Stimulated activated CD8-positive, alpha-beta memory T cell treated with anti-CD3 and anti-CD28 coated beads, Interleukin-15, amount 100 ng/mL, for 1 hour (primary cell): ENCODE data around the gene OR5AN1.
"Not testable (repeated sequence)": the region's sequence is repeated elsewhere in the genome, so short reads cannot be mapped to it uniquely, and the experiment has no call there.

ENCODE experiments used
- DNase-seq: peaks from one replicate; pipeline ENCODE4 v3.0.0-alpha.2; 2020; ENCODE audit warnings: low read depth

OR5AN1 gene, protein sequence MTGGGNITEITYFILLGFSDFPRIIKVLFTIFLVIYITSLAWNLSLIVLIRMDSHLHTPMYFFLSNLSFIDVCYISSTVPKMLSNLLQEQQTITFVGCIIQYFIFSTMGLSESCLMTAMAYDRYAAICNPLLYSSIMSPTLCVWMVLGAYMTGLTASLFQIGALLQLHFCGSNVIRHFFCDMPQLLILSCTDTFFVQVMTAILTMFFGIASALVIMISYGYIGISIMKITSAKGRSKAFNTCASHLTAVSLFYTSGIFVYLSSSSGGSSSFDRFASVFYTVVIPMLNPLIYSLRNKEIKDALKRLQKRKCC

DNA sequence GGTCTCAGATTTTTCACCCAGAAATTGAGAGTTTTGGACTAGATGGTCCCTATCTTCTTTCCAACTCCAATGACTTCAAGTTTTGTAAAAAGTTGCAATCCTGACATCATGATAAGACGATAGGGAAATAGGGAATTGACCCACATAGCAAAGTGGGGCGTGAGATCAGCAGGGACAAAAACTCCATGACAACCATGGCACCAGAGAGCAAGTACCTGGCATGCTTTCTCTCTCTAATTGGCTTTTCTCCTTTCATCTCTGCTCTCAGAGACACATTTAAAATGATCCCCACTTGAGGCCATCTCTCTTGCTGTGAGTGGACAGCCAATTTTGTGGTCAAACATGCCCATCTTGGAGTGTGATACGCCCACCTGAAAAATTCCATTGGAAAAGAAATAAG lies at the start of gene OR5AN1:
Gene OR5AN1 (plus strand): TSS at position 301 of the 400 bp plus-strand sequence. CDS start 5,564 bp downstream, outside the sequence.
- no peak for DNase-seq

DNA sequence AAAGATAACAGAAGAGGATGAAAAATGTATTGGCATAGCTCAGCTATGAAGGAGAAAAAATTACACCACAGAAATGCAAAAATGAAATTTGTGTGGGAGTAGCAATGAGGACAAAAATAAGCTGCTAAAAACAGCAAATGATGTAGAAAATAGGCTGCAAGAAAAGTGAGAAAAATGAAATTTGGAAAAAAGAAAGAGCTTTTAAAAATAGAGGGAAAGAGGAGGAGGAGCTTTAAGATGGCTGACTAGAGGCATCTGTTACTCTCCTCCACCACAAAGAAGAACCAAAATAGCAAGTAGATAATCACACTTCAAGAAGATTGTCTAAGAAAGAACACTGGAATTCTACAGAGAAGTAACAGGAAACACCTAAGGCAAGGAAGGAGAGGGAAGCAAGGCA lies 23.7 kb upstream of the OR5AN1 start:
- DNase-seq: no peak

DNA sequence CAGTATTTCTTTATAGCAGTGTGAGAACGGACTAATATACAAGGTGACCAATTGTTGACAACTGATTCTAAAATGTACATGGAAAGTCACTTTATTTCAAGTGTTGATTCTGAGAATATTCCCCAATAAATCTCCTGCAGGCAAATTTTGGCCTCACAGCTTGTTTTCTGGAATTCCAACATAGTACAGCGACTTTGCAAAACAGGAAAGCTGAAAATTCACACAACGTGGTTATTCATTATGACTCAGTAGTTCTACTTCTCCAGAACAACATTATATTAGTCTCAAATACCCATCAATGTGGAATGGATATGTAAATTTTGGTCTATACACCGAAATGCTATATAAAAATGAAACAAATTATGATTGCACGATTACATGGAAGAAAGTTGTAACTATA lies 22.5 kb upstream of the OR5AN1 start:
- DNase-seq: no peak

DNA sequence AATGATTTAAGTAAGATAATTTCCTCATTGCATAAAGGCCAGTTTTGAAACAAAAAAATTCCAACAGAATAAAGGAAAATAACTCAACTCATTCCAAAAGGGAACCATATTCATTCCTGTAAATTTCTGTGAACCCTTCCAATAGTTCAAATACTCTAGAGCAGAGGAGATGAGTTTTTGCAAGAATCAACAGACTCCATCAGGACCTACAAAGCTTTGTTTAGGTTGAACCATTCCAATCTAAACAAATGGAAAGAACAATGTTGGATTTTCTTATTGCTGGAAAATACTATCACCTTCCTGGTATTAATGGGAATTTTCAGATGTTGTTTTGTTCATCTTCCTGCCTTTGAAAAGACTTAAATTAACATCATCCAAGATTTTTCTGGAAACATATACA lies 21.8 kb upstream of the OR5AN1 start:
- no peak for DNase-seq

DNA sequence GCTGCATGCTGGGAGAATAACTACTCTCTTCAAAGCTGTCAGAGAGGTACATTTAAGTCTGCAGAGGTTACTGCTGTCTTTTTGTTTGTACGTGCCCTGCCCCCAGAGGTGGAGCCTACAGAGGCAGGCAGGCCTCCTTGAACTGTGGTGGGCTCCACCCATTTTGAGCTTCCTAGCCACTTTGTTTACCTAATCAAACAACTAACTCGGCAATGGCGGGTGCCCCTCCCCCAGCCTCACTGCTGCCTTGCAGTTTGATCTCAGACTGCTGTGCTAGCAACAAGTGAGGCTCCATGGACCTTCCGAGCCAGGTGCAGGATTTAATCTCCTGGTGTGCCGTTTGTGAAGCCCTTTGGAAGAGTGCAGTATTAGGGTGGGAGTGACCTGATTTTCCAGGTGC lies 9.0 kb upstream of the OR5AN1 start:
- DNase-seq: not testable (repeated sequence)

DNA sequence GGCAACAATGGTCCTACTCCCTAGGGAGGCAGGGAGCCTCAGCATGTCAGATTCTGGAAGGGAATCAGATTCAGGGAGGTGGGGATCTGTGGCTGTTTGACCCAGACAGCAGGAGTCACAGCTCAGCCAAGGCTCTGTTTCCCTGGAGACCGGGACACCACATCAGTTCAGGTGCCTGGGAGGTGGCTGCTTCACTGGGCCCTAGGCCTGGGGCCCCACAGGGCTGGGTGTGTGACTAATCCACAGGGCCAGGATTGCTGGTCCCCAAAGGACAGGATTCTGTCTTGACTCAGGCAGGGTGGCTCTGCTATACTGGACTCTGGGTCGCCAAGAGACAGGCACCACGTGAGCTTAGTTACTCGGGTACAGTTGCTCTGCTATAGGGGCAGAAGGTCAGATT lies 3.5 kb upstream of the OR5AN1 start:
- DNase-seq: no peak

DNA sequence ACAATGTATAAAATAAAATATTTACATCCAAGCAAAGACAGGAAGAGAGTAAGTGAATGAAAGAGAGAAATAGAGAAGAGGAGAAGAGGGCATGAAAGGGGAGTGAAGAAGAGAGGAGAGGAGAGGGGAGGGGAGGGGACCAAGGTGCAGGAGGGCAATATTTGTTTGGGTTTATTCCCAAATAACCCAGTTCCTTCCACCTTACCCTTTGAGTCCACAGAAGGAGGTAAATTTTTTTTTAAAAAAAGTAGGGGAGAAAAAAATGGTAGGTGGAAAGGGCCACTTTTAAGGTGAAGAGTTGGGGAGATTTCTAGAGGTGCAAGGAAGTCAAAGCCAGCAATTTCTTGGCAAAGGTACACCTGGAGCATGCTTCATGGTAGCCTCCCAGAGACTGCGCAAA lies 2.1 kb upstream of the OR5AN1 start:
- no peak for DNase-seq

DNA sequence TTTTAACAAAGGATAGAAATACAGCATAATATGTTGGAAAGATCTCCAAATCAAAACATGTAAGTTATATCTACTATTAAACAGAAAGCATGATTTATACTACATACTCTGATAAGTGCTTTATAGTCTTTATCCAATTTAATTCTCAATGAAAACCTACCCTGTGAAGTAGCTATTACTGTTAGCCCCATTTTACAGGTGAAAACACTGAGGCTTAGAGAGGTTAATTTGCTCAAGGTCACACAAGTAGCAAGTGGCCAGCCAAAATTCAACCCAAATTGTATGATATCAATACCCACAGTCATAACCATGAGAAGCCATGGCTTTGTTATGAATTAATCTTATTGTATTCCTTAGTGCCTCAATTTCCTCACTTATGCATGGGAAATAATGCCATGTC lies 675 bp upstream of the OR5AN1 start:
- no peak for DNase-seq

DNA sequence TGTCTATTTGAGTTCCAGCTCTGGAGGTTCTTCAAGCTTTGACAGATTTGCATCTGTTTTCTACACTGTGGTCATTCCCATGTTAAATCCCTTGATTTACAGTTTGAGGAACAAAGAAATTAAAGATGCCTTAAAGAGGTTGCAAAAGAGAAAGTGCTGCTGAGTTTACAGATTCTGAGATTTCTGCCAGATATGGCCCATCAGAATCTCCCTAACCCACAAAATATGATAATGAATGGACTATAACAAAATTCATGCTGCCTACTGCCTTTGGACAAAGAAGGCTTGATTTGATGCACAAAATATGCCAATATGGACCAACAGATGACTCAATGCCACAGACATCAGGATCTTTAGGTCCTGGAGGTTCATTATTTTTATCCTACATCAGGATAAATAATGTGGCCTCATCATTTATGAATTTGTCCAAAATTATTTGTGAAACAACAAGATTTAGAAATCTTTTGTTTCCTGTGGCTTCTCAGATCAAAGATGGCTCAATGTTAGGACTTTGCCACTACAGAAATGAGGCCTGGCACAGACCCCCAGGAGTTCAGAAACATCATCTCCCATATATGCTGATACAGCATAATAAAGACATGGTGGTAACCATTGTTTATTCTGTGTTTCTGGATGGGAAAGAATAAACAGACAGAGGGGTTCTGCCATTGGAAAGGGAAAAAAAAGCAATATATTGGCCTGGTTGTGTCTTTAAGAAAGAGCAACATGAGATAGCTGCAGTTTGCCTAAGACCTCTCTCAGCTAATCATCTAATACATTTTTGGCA lies 6.7 kb downstream of the OR5AN1 start:
- DNase-seq: no peak

DNA sequence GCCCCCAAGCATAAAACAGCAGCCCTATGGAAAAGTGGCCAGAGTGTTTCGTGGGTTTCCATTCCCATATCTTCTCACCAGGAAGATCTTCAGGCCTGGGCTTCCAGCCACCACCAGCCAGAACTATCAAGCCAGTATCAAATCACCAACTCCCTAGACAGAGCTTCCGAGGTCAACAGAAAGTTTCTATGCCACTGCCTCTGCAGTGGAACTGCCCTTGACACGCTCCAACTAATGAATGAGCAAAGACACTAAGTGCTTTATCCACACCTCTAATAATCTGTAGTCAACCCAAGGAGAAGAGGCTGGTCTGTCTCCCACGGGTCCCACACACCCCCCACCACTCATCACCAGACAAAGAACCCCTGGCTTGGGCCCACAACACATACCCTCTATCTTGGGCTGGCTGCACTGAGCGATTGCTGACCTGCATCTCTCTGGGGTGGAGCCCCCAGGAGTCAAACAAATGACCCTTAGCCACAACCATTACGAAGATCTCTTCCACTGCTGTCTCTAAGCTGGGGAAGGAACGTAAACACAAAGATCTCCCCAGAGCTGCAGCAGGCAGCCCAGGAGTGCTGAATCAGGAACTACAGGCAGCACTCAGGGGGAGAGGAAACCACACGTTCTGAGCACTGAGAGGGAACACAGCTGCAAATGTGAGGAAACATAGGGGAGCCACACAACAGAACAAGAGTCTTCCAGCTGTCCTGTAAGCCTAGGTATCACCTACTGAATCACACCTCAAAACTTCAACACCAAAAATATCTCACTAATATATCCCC lies 9.7 kb downstream of the OR5AN1 start:
- no peak for DNase-seq

DNA sequence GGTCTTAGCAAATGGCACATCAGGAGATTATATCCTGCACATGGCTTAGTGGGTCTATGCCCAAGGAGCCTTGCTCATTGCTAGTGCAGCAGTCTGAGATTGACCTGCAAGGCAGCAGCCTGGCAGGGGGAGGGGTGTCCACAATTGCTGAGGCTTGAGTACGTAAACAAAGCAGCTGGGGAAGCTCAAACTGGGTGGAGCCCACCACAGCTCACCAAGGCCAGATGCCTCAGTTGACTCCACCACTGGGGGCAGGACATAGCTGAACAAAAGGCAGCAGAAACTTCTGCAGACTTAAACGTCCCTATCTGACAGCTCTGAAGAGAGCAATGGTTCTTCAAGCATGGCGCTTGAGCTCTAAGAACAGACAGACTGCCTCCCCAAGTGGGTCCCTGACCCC lies 13.6 kb downstream of the OR5AN1 start:
- not testable (repeated sequence) for DNase-seq

DNA sequence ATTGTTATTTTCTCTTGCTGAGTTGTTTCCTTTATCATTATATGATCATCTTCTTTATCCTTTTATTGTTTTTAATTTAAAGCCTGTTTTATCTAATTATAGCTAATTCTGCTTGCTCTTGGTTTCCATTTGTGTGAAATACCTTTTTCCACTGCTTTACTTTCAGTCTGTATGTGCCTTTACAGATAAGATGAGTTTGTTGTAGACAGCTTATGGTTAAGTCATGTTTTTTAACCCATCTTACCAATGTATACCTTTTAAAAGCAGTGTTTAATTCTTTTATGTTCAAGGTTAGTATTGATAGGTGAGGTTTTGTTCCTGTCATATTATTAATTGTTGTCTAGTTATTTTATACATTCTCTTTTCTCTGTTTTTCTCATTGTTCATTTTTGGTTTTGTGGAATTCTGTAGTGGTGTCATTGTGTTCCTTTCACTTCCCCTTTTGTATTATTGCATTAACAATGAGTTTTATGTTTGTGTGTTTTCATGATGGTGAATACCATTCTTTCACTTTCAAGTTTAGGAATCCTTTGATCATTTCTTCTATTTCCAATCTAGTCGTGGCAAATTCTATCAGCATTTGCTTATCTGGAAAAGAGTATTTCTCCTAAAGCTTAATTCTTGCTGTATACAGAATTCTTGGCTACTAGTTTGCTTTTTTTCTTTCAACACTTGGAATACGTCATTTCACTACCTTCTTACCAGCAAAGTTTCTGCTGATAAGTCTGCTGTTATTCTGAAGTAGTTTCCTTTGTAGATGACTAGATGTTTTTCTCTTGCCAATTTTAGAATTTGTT lies 21.8 kb downstream of the OR5AN1 start:
- DNase-seq: no peak

DNA sequence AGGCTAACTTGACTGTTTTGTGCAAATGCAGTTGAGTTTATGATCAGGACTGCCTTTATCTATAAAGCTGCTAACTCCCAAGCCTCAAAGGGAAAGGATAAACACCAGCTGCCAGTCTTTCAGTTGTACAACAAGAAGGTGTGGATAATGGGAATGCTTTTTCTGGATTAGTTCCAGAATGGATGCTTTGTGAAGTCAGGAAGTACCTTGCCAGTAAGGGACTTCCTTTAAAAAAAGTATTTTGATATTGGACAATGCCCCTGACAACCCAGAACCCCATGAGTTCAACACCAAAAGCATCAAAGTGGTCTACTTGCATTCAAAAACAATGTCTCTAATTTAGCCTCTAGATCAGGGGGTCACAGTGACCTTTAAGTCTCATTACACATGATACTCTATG lies 35.5 kb downstream of the OR5AN1 start:
- no peak for DNase-seq

DNA sequence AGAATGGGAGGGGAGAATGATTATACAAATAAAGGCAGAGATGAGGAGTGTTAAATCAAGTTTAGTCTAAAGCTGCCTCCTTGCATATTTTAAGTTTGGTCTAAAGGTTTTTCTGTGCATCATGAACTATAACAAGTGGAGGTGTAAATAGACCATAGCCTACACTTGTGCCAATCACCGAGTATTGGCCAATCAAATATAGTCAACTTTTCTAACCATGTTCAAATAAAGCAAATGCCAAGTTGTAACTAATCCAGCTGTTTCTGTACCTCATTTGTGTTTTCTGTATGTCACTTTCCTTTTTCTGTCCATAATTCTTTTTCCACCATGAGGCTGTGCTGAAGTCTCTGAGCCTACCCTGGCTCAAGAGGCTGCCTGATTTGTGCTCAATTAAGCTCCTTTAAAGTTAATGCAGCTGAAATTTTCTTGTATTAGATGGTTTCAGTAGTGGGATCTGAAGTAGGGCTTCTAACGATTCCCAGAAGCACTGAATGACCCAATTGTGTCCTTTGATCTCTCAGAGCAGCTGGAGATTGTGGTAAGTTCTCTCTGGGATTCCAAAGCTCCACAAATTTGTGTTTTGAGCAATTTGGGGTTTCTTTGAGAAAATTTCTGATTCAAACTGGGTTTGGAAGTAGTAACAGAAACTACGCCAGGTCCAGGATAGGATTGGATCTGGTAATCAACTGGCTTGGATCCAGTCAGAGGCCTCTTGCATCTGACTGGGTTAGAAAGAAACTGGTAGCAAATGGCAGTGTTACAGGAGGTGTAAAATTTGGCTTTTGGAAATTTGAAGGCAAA lies 42.0 kb downstream of the OR5AN1 start:
- no peak for DNase-seq

DNA sequence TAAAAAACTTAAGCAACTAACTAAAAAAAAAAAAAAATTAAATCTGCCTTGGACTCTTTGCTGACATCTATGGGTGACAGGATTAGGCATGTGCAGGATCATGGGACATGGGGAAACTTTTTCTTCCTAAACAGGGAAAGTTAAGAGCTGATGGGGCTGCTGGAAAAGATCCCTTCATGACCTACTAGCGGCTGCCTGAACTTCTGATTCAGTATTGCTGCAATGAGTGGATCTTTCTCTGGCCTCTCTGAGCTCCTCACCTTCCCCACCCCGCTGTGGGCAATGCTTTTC lies 42.5 kb downstream of the OR5AN1 start:
- no peak for DNase-seq

DNA sequence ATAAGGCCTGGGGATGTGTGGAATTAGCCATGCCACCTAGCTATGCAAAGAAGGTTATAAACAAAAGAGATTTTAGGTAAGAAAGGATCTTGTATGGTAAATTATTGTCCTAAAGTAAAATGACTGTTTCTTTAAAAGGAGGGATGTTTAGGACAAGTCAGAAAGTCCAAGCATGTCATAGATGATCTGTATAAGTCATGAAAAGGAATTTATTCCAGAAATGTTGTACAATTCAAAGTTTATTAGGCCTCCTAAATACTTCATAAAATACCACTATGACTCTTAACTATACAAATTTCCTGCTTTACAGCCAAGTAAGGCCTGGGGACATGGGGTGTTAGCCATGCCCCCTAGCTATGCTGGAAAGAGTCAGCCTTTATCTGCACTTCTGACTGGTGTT lies 44.9 kb downstream of the OR5AN1 start:
- DNase-seq: no peak

DNA sequence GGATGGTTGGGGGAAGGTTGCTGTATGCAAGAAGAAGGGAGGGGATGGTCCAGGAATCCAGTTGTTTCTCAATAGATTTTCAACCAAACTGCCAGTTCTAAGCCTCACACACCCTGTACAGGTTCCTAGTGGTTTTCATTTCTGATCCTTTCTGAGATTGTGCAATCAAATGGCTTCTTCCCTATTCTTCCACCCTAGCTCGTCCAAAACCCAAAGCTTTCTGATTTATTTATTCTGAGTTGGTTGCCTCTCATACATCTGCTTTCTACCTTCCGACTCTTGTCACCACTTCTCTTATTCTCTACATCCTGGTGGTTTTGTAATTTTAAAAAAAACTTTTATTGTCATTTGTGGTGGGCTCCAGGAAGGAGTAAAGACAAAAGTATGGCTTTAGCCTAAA lies 55.0 kb downstream of the OR5AN1 start:
- DNase-seq: no peak

DNA sequence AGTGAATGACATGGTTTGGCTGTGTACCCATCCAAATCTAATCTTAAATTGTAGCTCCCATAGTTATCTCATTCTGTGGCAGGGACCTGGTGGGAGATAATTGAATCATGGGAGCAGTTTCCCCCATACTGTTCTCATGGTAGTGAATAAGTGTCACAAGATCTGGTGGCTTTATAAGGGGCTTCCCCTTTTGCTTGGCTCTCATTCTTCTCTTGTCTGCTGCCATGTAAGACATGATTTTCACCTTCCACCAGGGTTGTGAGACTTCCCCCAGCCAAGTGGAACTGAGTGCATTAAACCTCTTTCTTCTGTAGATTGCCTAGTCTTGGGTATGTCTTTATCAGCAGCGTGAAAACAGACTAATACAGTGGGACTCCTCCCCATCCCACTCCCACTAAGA lies 56.4 kb downstream of the OR5AN1 start:
- no peak for DNase-seq

DNA sequence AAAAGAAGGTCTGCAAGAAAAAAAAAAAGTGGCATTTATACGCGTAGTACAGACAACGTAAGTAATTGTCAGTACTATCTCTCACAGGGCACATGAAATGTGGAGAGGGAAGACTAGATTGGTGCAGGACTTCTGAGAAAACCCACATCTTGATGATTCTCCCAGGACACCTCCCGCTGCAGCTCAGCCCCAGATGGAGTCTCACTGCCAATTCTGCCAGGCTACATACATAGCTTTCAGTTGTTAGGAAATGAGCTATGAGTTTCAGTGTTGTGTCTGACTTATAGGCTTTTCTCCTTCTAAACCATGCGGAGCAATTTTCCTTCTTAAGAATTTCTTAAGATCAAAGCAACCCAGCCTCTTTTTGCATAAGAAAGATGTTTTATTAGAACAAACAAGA lies 57.9 kb downstream of the OR5AN1 start:
- no peak for DNase-seq

DNA sequence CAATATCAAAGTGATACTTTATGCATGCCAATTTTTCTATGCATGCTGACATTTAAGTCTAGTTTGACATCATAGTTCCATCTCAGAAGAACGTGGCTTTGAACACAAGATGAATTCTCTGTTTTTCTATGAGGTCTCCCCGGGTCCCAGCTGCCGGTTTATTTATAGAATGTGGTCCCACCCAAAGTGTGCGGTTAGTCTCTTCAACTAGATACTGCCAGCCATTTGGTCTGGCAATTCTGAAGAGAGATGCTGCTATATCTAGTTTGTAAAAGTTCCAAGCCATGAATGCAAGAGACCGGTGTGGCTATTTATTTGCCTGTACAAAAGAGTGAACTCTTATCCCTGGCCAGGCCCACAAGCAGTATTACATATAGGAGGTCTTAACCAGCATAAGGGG lies 58.3 kb downstream of the OR5AN1 start:
- DNase-seq: no peak

DNA sequence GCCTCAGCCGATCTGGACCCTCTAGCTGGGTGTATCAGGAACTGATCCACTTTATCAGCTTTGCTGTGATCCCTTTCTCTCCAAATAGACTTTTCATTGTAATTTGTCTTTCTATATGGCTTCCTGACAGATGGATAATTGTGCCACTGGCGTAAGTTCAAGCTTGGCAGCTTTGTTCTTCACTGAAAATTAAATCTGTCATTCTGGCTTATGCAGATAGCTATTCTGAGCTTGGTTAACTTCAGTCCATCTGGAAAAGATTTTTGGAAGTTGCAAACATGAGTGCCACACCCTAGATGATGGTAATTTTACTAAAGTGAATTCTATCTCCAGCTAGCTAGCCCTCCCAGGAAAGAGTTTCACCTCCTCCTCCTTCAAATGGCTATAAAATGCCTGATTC lies 59.5 kb downstream of the OR5AN1 start:
- DNase-seq: no peak
